CD14-positive monocyte (primary cell): ENCODE measurements around the gene FARP1. TPM values are rescaled to one million over a fixed set of nuclear protein-coding genes. Genes with fewer than 3 reads are reported as not detected.

ENCODE experiments used
- DNase-seq, 3 donors: peaks; one replicate each; pipeline ENCODE4 v3.0.0-alpha.2; 2011 to 2022
- H2AFZ ChIP-seq: 2 replicates; pipeline ENCODE4 v1.6.0; 2012; ENCODE audit warnings: mild to moderate bottlenecking, low read depth, low read length, inconsistent platforms; ENCODE audit not compliant: insufficient read depth, poor library complexity, severe bottlenecking
- H3K27ac ChIP-seq, 2 donors: 1 replicate in 1 of 2; 2 replicates in 1 of 2; pipeline ENCODE4 v1.5.1; 2012 to 2013; ENCODE audit warnings: low read length in 2 of 2, control low read depth in 1 of 2, inconsistent platforms in 1 of 2, low read depth in 1 of 2, mild to moderate bottlenecking in 1 of 2
- H3K27me3 ChIP-seq, 2 donors: one replicate each; pipeline versions ENCODE4 v1.6.0 to v1.6.1; 2011 to 2013; ENCODE audit warnings: low read length in 2 of 2; ENCODE audit not compliant: control insufficient read depth in 2 of 2, insufficient read depth in 2 of 2
- H3K36me3 ChIP-seq, 2 donors: replicated peaks in 1 of 2; 1 replicate in 1 of 2; 2 replicates in 1 of 2; pipeline versions ENCODE4 v1.5.1 to v1.6.1; 2012 to 2013; ENCODE audit warnings: low read length in 2 of 2, control low read depth in 1 of 2, inconsistent platforms in 1 of 2, mild to moderate bottlenecking in 1 of 2; ENCODE audit not compliant: insufficient read depth in 2 of 2, control insufficient read depth in 1 of 2
- H3K4me1 ChIP-seq, 2 donors: 1 replicate in 1 of 2; 2 replicates in 1 of 2; pipeline versions ENCODE4 v1.5.1 to v1.6.1; 2012 to 2013; ENCODE audit warnings: low read length in 2 of 2, control low read depth in 1 of 2, inconsistent platforms in 1 of 2, mild to moderate bottlenecking in 1 of 2, moderate library complexity in 1 of 2; ENCODE audit not compliant: insufficient read depth in 2 of 2, control insufficient read depth in 1 of 2
- H3K4me2 ChIP-seq: replicated peaks from 2 replicates; pipeline ENCODE3; 2012; ENCODE audit warnings: low read length, moderate library complexity, mild to moderate bottlenecking; ENCODE audit not compliant: poor library complexity, severe bottlenecking; ENCODE audit errors: extremely low read depth
- H3K4me3 ChIP-seq, 3 experiments: fragments of 200-600 bp in 1 of 3; sonication (generic) in 1 of 3; replicated peaks in 1 of 3; 1 replicate in 2 of 3; 2 replicates in 1 of 3; pipeline ENCODE4 v1.5.1; 2011 to 2013; ENCODE audit warnings: low read length in 3 of 3, mild to moderate bottlenecking in 3 of 3, control low read depth in 2 of 3, low read depth in 2 of 3, inconsistent platforms in 1 of 3, moderate library complexity in 1 of 3
- H3K79me2 ChIP-seq: 2 replicates; pipeline ENCODE4 v1.6.0; 2012; ENCODE audit warnings: mild to moderate bottlenecking, control low read depth, inconsistent platforms, low read length, moderate library complexity; ENCODE audit not compliant: insufficient read depth
- H3K9ac ChIP-seq: 2 replicates; pipeline ENCODE4 v1.6.0; 2017; ENCODE audit warnings: low read length, mild to moderate bottlenecking; ENCODE audit not compliant: insufficient read depth, poor library complexity, severe bottlenecking
- H3K9me3 ChIP-seq, 2 donors: replicated peaks in 1 of 2; 1 replicate in 1 of 2; 2 replicates in 1 of 2; pipeline versions ENCODE4 v1.5.1 to v1.6.1; 2012 to 2013; ENCODE audit warnings: low read length in 2 of 2, control low read depth in 1 of 2; ENCODE audit not compliant: control insufficient read depth in 1 of 2, insufficient read depth in 1 of 2
- H4K20me1 ChIP-seq: 2 replicates; pipeline ENCODE4 v1.6.0; 2012; ENCODE audit warnings: mild to moderate bottlenecking, low read length, control low read depth, moderate library complexity; ENCODE audit not compliant: insufficient read depth
- H3K27ac Mint-ChIP-seq, 7 donors: one replicate each; pipeline ENCODE4 v1.8.0; 2020; ENCODE audit warnings: mild to moderate bottlenecking in 7 of 7, mixed read lengths in 7 of 7, moderate library complexity in 6 of 7, inconsistent platforms in 2 of 7
- H3K27me3 Mint-ChIP-seq, 3 donors: one replicate each; pipeline ENCODE4 v1.8.0; 2021 to 2022; ENCODE audit warnings: low read depth in 3 of 3, mild to moderate bottlenecking in 3 of 3, mixed read lengths in 3 of 3, moderate library complexity in 3 of 3, inconsistent platforms in 1 of 3
- H3K36me3 Mint-ChIP-seq, 2 donors: one replicate each; pipeline ENCODE4 v1.8.0; 2020; ENCODE audit warnings: mixed read lengths in 2 of 2, inconsistent platforms in 1 of 2, mild to moderate bottlenecking in 1 of 2
- H3K4me1 Mint-ChIP-seq: one replicate; pipeline ENCODE4 v1.8.0; 2020; ENCODE audit warnings: mild to moderate bottlenecking, mixed read lengths
- H3K4me3 Mint-ChIP-seq, 2 donors: one replicate each; pipeline ENCODE4 v1.8.0; 2020; ENCODE audit warnings: mild to moderate bottlenecking in 2 of 2, mixed read lengths in 2 of 2, moderate library complexity in 1 of 2
- H3K9me3 Mint-ChIP-seq, 7 donors: one replicate each; pipeline ENCODE4 v1.8.0; 2020 to 2022; ENCODE audit warnings: mixed read lengths in 7 of 7, mild to moderate bottlenecking in 6 of 7, moderate library complexity in 6 of 7, inconsistent platforms in 2 of 7
- WGBS: methylation state at CpG from one replicate; pipeline ENCODE4 v1.1.5; 2013; ENCODE audit warnings: missing lambda C conversion rate; ENCODE audit not compliant: insufficient coverage; 5-methylcytosine and 5-hydroxymethylcytosine counted together
- intact Hi-C, 2 donors: fragments of 100-400 bp; cut with micrococcal nuclease; formaldehyde crosslinking; loops; one replicate each; pipeline versions ENCODE4 v1.15.0 to v1.15.1; 2023
- polyA plus RNA-seq, 3 donors: library from polyadenylated mRNA; depleted of rRNA in 1 of 3; unstranded in 2 of 3; stranded (reverse) in 1 of 3; fragments of 300-500 nt in 2 of 3; fragments of >200 nt in 1 of 3; fragmentation: Illumina TruSeq in 2 of 3; gene quantifications; 1 replicate in 2 of 3; 2 replicates in 1 of 3; pipeline ENCODE4 v1.2.3, GENCODE V29; 2012 to 2021
- TF ChIP-seq, protein P1 (sequence below): fragments of 200-600 bp; IDR thresholded peaks from one replicate; pipeline ENCODE4 v1.8.0; 2022; ENCODE audit warnings: antibody characterized with exemption, mild to moderate bottlenecking

Gene FARP1
- polyA plus RNA-seq, 3 donors, result 0.01 to 0.16 (median 0.12) TPM

DNA sequence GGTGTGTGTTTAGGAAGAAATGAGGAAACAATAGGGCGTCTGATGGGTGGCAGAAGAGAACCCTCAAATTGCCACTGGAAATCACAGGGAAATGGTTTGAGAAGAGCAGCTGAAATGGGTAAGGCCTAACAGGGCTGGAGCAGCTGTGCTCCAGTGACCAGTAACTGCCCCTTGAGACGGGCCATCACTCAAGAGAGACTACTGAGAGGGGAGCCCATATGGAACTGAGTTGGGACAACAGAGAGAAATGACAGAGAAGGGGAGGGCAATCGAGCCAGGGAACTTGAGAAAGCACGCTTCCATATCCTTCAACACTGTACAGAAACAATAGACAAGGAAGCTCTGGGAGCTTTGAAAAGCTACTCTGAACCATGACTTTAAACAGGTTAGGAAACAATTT, 209.3 kb downstream of the FARP1 start:
- no peak overlapping the region for H3K27ac ChIP-seq
- Mint-ChIP-seq H3K4me3 (no peak overlapping the region), H3K4me1 (no peaks in the 10 kb centered on the region), H3K27me3 (peaks cover 0 to 6% (median 0%) of the 10 kb centered on the region in 3 donors), H3K9me3 (peaks cover 0 to 5% (median 4%) of the 10 kb centered on the region in 7 donors), H3K27ac (no peak overlapping the region), H3K36me3 (no peaks in the 10 kb centered on the region)
- no peak overlapping the region for H3K9ac ChIP-seq
- H3K79me2 ChIP-seq, result no peaks in the 10 kb centered on the region
- 100% methylated on average over 1 of the region's 4 CpGs for WGBS
- TF ChIP-seq, protein P1, sequence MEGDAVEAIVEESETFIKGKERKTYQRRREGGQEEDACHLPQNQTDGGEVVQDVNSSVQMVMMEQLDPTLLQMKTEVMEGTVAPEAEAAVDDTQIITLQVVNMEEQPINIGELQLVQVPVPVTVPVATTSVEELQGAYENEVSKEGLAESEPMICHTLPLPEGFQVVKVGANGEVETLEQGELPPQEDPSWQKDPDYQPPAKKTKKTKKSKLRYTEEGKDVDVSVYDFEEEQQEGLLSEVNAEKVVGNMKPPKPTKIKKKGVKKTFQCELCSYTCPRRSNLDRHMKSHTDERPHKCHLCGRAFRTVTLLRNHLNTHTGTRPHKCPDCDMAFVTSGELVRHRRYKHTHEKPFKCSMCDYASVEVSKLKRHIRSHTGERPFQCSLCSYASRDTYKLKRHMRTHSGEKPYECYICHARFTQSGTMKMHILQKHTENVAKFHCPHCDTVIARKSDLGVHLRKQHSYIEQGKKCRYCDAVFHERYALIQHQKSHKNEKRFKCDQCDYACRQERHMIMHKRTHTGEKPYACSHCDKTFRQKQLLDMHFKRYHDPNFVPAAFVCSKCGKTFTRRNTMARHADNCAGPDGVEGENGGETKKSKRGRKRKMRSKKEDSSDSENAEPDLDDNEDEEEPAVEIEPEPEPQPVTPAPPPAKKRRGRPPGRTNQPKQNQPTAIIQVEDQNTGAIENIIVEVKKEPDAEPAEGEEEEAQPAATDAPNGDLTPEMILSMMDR, result no peak
- H3K4me3 ChIP-seq, result no peak overlapping the region
- no peaks in the 10 kb centered on the region for H3K27me3 ChIP-seq
- H2AFZ ChIP-seq, result no peak overlapping the region
- H3K9me3 ChIP-seq, result no peaks in the 10 kb centered on the region
- no peaks in the 10 kb centered on the region for H4K20me1 ChIP-seq
- no peaks in the 10 kb centered on the region for H3K36me3 ChIP-seq
- DNase-seq, result no peak
- H3K4me1 ChIP-seq, result no peaks in the 10 kb centered on the region
- no peak overlapping the region for H3K4me2 ChIP-seq
- intact Hi-C loops, result no loop called here

DNA sequence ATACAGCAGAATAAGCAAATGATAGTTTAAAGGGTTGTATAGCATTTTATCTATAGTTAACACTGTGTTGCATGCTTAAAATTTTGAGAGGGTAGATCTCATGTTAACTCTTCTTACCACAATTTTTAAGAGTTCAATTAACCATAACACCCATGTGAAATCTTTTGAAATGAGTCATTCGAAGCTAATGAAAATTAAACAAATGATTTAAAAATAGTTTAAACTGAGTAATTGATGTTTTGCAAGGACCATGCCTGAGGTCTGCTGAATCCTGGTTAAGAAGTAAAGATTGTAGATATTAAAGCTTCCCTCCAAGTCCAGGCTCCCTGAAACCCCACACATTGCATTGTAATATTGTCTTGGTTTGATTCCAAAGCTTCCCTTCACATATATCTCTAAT, 210.9 kb downstream of the FARP1 start:
- no peak for DNase-seq
- no peak overlapping the region for H3K4me2 ChIP-seq
- H2AFZ ChIP-seq, result no peak overlapping the region
- H4K20me1 ChIP-seq, result no peaks in the 10 kb centered on the region
- no peaks in the 10 kb centered on the region for H3K36me3 ChIP-seq
- H3K4me1 ChIP-seq, result no peaks in the 10 kb centered on the region
- H3K27ac Mint-ChIP-seq, result no peak overlapping the region
- no peaks in the 10 kb centered on the region for H3K4me1 Mint-ChIP-seq
- no peak overlapping the region for H3K4me3 ChIP-seq
- H3K9me3 Mint-ChIP-seq, result peaks cover 0 to 11% (median 5%) of the 10 kb centered on the region in 7 donors
- peaks cover 3 to 4% (median 4%) of the 10 kb centered on the region in 3 donors for H3K27me3 Mint-ChIP-seq
- no peaks in the 10 kb centered on the region for H3K79me2 ChIP-seq
- no peaks in the 10 kb centered on the region for H3K9me3 ChIP-seq
- H3K9ac ChIP-seq, result no peak overlapping the region
- TF ChIP-seq, protein P1, result no peak
- intact Hi-C loops, result no loop called here
- no peaks in the 10 kb centered on the region for H3K36me3 Mint-ChIP-seq
- no peak overlapping the region for H3K27ac ChIP-seq
- no peak overlapping the region for H3K4me3 Mint-ChIP-seq
- no CpG with 5 or more reads among the region's 1 CpG for WGBS
- H3K27me3 ChIP-seq, result no peaks in the 10 kb centered on the region
